NCI-H187 (cell line): ENCODE results near the gene PTPN5.
A peak's percentile ranks its signal among the peaks of the same experiment; 100 is the strongest.
"Not testable (repeated sequence)": the region's sequence is repeated elsewhere in the genome, so short reads cannot be mapped to it uniquely, and the experiment has no call there.

Source experiments
- DNase-seq, 2 experiments: peaks; one replicate each; lab custom pipeline; 2025; lab: John Stamatoyannopoulos, UW

PTPN5 gene

DNA sequence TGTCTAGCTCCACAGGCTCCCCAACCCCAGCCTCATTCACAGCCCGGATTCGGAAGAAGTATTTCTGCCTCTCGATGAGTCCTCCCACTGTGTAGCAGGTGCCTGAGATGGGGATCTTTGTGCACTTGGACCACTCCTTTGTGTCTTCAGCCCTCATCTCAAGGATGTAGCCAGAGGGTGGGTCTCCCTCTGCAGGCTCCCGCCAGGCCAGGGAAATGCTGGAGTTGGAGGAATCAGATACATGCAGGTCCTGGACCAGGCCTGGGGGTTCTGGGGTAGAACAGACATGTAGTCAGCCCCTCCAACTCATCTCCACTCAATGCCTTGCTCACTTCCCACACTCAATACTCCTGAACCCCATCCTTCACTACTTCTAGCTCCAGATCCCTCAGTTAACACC is 82.2 kb downstream of the PTPN5 start:
- no peak for DNase-seq

GRCh38 chr11:18707811-18708340 is 83.7 kb downstream of the PTPN5 start:
- DNase-seq, result no peak

DNA sequence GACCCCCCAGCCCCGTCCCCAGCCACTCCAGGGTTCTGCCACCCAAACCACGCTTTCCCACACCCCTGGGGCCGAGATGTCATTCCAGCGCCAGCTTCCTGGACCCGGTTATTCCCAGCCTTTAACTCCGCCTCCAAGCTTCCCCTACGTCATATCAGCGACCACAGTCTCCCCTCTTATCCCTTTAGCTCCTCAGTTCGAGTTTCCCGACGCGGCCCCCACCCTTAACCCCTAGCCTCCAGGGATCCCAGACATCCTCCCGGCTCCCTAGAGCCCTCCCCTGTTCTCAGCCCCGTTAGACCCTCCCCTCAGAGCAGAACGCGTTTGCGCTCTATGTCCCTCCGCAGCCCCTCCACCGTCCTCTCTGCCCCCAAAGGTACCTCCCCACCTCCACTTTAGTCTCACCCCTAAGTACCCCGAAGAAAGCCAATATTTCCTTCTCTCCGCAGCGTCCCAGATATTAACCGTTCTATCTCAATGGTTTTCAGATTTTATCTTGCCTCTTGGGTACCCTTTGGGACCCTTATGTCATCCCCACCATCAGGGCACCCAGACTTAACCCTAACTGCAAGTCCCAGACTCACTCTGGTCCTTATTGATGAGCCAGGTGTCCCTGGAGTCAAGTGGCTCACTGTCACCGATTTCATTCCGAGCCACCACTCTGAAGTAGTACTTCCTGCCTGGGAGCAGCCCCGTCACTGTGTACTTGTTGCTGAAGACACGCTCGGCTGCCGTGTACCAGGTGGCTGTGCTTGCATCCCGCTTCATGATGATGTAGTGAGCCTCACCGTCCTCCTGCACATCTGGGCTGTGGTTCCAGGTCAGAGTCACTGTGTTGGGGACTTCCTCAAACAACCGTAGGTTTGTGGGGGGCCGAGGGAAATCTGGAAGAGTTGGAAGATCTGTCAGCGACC is 85.0 kb downstream of the PTPN5 start:
- peak; percentile 24 to 26 for DNase-seq

DNA sequence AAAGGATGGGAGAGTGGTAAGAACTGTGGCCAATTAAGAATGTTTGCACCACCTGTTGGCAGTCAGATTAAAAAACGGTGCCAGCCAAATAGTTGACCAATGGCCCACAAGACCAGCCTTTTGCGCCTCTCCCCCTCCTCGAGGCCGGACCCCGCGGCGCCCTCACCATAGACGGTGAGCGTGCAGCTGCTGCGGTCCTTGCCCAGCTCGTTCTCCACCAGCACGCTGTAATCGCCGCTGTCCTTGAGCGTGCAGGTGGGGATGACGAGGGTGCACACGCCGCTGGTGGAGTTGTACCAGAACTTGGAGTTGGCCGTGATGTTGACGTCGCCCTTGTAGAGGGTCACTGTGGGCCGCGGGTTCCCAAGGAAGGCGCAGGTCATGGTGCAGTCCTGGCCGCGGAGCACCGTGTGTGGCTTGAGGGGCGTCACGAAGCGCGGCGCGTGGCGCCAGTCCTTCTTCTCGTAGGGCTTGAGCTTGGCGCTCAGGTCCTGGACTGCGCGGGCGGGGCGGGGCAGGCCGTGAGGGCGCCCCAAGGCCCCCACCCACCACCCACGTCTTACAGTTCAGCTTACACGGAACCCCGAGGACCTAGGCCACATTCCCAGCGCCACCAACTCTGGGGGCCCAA is 85.8 kb downstream of the PTPN5 start:
- DNase-seq, result no peak

DNA sequence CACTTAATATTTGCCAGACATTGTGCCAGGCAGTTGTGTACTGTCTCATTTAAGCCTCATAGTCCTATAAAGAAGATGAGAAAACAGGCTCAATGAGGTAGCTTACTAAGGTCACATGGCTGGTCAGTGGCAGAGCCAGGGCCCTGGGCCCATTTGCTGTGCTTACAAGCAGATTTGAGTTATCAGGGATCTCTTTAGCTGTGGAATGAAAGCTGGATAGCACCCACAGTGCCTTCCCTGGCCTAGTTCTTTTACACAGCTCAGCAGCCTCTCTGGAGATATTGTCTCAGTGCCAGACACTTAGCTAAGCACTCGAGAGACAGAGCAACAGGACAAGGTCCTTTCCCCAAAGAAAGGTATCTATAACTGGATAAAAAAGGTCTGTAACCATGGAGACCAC is 86.9 kb downstream of the PTPN5 start:
- no peak for DNase-seq

- no peak for DNase-seq
Measured at GRCh38 chr11:18704045-18704645, 87.5 kb downstream of the PTPN5 start.

DNA sequence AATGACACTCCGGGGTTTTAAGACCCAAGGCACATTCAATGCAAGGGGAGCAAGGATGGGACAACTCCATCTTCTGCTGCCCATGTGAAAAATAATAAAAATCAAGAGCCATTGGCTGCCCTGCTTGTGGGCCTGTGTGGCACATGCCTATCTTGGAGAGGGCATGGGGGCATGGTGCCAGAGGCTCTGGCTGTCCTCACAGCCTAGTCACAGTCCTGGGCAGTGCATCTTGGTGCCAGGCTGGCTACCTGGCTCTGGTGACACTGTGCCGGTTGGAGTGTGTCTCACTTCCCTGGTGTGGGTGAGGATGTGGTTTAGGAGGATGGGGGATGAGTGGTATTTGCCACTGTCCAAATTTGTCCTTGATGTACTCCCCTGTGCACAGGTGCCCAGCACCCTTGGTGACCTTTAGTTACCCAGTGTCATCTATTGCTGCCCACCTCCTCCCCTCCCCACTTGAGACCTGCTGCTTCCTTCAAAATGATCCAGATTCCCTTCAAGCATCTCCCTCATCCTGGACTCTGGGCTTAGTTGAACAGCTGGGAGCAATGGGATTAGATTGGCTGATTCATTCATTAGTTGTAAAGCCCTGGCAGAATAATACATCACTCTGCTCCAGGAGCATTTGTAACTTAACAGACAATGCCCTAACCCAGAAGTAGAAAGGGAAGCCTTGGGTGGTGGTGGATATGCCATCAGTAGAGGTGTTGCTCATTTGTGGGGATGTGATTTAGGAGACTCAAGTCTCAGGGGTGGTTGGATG is 88.4 kb downstream of the PTPN5 start:
- DNase-seq, result no peak

DNA sequence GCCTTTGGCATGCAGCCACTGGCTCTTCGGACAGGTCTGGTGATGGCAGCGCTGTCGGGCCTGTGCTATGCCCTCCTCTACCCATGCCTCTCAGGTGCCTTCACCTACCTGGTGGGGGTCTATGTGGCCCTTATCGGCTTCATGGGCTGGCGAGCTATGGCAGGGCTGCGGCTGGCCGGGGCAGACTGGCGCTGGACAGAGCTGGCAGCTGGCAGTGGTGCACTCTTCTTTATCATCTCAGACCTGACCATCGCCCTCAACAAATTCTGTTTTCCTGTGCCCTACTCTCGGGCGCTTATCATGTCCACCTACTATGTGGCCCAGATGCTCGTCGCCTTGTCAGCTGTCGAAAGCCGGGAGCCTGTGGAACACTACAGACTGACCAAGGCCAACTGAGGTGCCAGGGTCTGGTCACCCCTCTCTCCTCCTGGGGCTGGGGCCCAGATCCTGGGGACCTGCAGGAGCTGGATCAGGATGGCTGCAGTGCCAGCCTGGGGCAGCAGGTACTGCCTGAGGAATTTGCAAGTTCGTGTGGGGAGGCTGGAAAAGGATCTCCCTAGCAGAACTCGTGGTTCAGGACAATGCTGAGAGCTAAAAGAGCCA is 89.9 kb downstream of the PTPN5 start:
- DNase-seq, result no peak

GRCh38 chr11:18700872-18701271 is 90.7 kb downstream of the PTPN5 start:
- DNase-seq, result no peak

GRCh38 chr11:18700375-18700774 is 91.2 kb downstream of the PTPN5 start:
- no peak for DNase-seq

GRCh38 chr11:18699848-18700261 is 91.7 kb downstream of the PTPN5 start:
- DNase-seq, result no peak

- DNase-seq, result no peak
Measured at GRCh38 chr11:18699269-18699596, 92.4 kb downstream of the PTPN5 start.

DNA sequence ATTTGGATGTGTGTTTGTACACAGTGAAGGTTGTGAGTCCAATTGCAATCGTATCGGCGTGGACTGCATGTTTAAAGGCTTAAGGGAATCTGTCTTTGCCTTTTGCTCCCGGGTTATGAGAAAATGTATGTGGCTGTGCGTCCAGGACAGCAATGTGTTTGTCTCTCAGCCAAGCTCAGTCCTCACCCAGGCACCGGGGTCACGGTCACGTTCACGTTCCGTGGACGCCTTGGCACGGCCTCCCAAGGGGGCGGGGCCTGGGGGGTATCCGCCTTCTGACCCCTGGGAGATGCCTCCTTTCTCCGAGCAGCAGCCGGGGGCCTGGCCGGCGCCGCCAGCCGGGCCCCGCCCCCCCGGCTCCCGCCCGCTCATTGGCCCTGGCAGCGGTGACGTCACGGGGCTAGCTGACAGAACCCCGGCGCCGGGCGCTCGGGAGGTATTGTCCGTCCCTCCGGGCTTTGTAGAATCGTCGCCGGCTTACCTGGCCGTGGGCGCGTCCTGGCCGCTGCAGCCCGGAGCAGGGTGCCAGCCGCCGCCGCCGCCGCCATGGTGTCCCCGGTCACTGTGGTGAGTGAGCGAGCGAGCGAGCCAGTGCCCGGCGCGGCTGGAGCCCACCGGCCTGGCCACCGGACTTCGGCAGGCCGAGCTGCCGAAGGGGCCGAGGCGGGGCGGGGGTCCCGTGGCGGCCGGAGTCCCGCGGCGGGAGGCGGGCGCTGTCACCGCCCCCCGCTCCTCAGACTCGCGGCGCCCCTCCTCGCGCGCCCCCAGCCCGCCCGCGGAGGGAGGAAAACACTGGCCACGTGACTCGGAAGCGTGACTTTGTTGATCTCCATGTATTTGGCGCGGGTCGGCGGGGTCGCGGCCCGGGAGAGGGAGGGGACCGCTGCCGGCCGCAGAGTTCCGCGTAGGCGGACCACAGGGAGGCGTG is 93.0 kb downstream of the PTPN5 start, which contains the start of gene TMEM86A:
Gene TMEM86A (plus strand): TSS at position 439 of the 928 bp plus-strand sequence. CDS start 108 bp downstream, at position 547.
- DNase-seq, result peak; percentile 87 to 91

GRCh38 chr11:18697576-18697975 is 94.0 kb downstream of the PTPN5 start:
- DNase-seq, result no peak

- no peak for DNase-seq
Measured at GRCh38 chr11:18696638-18697225, 94.9 kb downstream of the PTPN5 start.

- no peak for DNase-seq
Measured at GRCh38 chr11:18692941-18693760, 98.4 kb downstream of the PTPN5 start.

- not testable (repeated sequence) for DNase-seq
Measured at GRCh38 chr11:18691467-18692140, 100.0 kb downstream of the PTPN5 start.

DNA sequence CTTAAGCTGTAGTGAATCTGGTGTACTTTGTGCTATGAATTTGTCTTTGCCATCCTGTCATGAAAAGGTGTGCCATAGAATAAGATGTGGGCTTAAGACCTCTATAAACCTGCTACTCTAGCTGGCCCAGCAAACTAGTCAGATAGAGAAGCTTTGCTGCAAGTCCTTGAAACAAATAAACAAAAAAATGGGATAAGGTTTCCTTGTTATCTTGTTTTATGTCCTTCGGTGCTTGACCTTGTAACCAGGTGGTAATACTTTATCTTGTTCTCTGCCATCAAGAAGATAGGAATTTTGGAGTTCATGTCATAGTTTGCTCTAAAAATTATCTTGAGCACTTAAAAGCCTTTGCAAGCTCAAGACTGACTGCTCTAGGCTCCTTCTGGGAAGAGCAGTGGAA is 107.3 kb downstream of the PTPN5 start:
- DNase-seq, result no peak

- no peak for DNase-seq
Measured at GRCh38 chr11:18682466-18682865, 109.1 kb downstream of the PTPN5 start.
